T-cell (primary cell): Measurements from ENCODE around the gene ENTHD1. TPM values are rescaled to one million over a fixed set of nuclear protein-coding genes. Genes with fewer than 3 reads are reported as not detected.

Experiments used
- ATAC-seq, 4 experiments: fragments of 200-7000 bp in 3 of 4; fragments of 150-1000 bp in 1 of 4; cut with Tn5 transposase; replicated peaks in 1 of 4; 1 replicate in 3 of 4; 2 replicates in 1 of 4; pipeline ENCODE4 v1.10.0; 2021; ENCODE audit warnings: moderate library complexity in 3 of 4, mild to moderate bottlenecking in 2 of 4, moderate number of reproducible peaks in 1 of 4
- CTCF ChIA-PET, 2 donors: fragments of 300-600 bp; sonication (Branson Sonifier 250); formaldehyde crosslinking; loops; one replicate each; lab custom pipeline; 2022; ENCODE audit warnings: antibody characterized with exemption in 2 of 2; lab: Charles Lee
- POLR2A ChIA-PET, 2 donors: fragments of 300-600 bp; sonication (Branson Sonifier 250); formaldehyde crosslinking; loops; one replicate each; lab custom pipeline; 2022; ENCODE audit warnings: antibody characterized with exemption in 2 of 2; lab: Charles Lee
- DNase-seq, 35 experiments: peaks; one replicate each; pipeline versions ENCODE4 v3.0.0 to v3.0.0-alpha.2; 2013 to 2023
- H3K27ac ChIP-seq: one replicate; pipeline ENCODE4 v1.5.1; 2013; ENCODE audit warnings: low read length
- H3K27me3 ChIP-seq, 2 experiments: replicated peaks in 1 of 2; 1 replicate in 1 of 2; 2 replicates in 1 of 2; pipeline versions ENCODE4 v1.6.1 to v1.7.0; 2013; ENCODE audit warnings: low read length in 1 of 2, mixed read lengths in 1 of 2; ENCODE audit not compliant: control insufficient read depth in 2 of 2, insufficient read depth in 2 of 2; ENCODE audit errors: extremely low read depth in 1 of 2
- H3K36me3 ChIP-seq, 2 donors: 1 replicate in 1 of 2; 2 replicates in 1 of 2; pipeline versions ENCODE4 v1.6.1 to v1.7.0; 2013; ENCODE audit warnings: low read length in 1 of 2; ENCODE audit not compliant: control insufficient read depth in 2 of 2, insufficient read depth in 1 of 2; ENCODE audit errors: extremely low read depth in 1 of 2
- H3K4me1 ChIP-seq, 2 experiments: 1 replicate in 1 of 2; 2 replicates in 1 of 2; pipeline versions ENCODE4 v1.6.1 to v1.7.0; 2013; ENCODE audit warnings: low read length in 2 of 2, mixed read lengths in 1 of 2; ENCODE audit not compliant: insufficient read depth in 2 of 2, control insufficient read depth in 1 of 2; ENCODE audit errors: extremely low read depth in 1 of 2
- H3K4me3 ChIP-seq, 2 donors: 1 replicate in 1 of 2; 2 replicates in 1 of 2; pipeline versions ENCODE4 v1.5.1 to v1.7.0; 2013; ENCODE audit warnings: mild to moderate bottlenecking in 2 of 2, low read length in 1 of 2, moderate library complexity in 1 of 2; ENCODE audit not compliant: control insufficient read depth in 1 of 2; ENCODE audit errors: extremely low read depth in 1 of 2
- H3K9me3 ChIP-seq: 2 replicates; pipeline ENCODE4 v1.7.0; 2013
- H3K27ac Mint-ChIP-seq, 2 donors: one replicate each; pipeline ENCODE4 v1.8.0; 2020 to 2021; ENCODE audit warnings: mild to moderate bottlenecking in 2 of 2, mixed read lengths in 2 of 2
- H3K27me3 Mint-ChIP-seq, 2 donors: one replicate each; pipeline ENCODE4 v1.8.0; 2021 to 2022; ENCODE audit warnings: mixed read lengths in 2 of 2
- H3K36me3 Mint-ChIP-seq: one replicate; pipeline ENCODE4 v1.8.0; 2021; ENCODE audit warnings: mixed read lengths
- H3K4me1 Mint-ChIP-seq, 3 donors: one replicate each; pipeline ENCODE4 v1.8.0; 2020 to 2022; ENCODE audit warnings: mixed read lengths in 3 of 3, mild to moderate bottlenecking in 1 of 3
- H3K4me3 Mint-ChIP-seq, 3 donors: one replicate each; pipeline ENCODE4 v1.8.0; 2020 to 2022; ENCODE audit warnings: mild to moderate bottlenecking in 3 of 3, mixed read lengths in 3 of 3, moderate library complexity in 3 of 3
- H3K9me3 Mint-ChIP-seq, 3 donors: one replicate each; pipeline ENCODE4 v1.8.0; 2020 to 2022; ENCODE audit warnings: mixed read lengths in 3 of 3
- WGBS: methylation state at CpG from one replicate; pipeline ENCODE4 v1.1.5; 2013; ENCODE audit warnings: missing lambda C conversion rate; ENCODE audit not compliant: insufficient coverage; 5-methylcytosine and 5-hydroxymethylcytosine counted together
- total RNA-seq, 35 experiments: library from RNA in 6 of 35; stranded (reverse) in 6 of 35; fragments of 120-200 nt in 1 of 35; gene quantifications; one replicate each; pipeline versions ENCODE4 v1.2.1 to v1.2.4 and lab custom pipeline; 2013 to 2026

ENTHD1 gene
- total RNA-seq, 5 donors from 2014 or later (not counting 1 experiment from before 2014, with no cell fraction given) = 0.13 to 0.36 (median 0.20) TPM

DNA sequence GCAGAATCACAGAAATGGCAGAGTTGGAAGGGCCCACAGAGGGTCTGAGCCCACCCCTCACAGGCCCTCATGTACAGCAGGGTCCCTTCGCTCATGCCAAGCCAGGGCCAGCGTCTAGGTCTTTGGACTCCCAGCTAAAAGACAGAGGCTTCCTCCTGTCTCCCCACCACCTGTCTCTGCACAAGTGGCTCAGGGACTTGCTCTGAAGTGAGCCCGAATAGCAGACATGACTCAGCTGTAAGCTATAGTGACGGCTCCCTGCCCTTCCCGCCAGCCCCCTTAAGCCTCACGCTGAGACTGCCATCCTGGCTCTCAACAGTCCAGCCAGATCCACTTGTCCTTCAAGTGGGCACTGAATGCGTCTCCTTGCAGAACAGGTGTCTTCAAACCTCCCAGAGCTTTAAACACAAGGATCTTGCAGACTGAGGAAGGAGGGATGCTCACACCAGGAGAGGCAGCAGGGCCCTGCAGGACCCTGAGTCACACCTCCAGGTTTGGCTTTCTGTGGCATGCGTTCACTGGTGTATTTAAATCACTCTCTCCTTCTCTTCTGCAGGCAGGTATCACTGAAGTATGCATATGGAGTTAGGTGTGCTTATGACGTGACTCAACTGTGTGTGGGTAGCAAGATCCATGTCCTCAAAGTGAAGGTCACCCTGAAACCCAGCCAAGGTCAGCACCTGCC lies 168.1 kb downstream of the ENTHD1 start:
- CTCF ChIA-PET = interaction anchor here in 1 of 2 donors (0.6 kb wide), 1 partner anchor 10 kb away, joined by 3 read pairs; no protein-coding TSS in a partner anchor
- no peaks in the 10 kb centered on the region for H3K9me3 ChIP-seq
- H3K4me3 ChIP-seq = no peak overlapping the region
- ATAC-seq (no peak), DNase-seq (no peak)
- peaks cover 0 to 14% of the 10 kb centered on the region in 2 experiments for H3K27me3 ChIP-seq
- Mint-ChIP-seq H3K27ac (no peak overlapping the region), H3K36me3 (no peaks in the 10 kb centered on the region), H3K4me3 (no peak overlapping the region), H3K27me3 (peaks cover 0 to 3% of the 10 kb centered on the region in 2 donors), H3K4me1 (peaks cover 0 to 6% (median 0%) of the 10 kb centered on the region in 3 donors), H3K9me3 (no peaks in the 10 kb centered on the region)
- no peaks in the 10 kb centered on the region for H3K36me3 ChIP-seq
- WGBS = 87% methylated on average over 7 of the region's 9 CpGs
- POLR2A ChIA-PET = no interaction called here
- H3K4me1 ChIP-seq = no peaks in the 10 kb centered on the region
- no peak overlapping the region for H3K27ac ChIP-seq

DNA sequence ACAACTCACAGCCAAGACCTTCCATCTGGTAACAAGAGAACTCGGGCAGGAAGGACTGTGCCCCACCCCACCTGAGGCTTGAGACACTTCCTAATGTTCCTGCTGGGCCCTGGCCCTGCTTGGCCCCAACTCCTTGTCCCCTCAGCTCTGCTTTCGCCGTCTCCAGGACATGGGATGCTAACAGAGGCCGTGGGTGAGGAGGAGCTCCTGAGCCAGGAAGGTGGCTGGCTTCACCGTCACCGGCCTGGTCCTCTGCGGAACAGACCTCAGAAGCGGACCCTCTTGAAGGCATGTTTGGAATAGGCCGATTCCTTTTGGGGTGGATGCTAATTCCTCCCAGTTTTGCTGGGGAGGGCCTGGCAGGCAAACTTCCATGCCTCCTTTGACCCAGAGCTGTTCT lies 168.7 kb downstream of the ENTHD1 start:
- ChIA-PET POLR2A (no interaction called here), CTCF (interaction anchor here in 1 of 2 donors (0.6 kb wide), 1 partner anchor 11 kb away, joined by 3 read pairs; no protein-coding TSS in a partner anchor)
- Histone ChIP-seq H3K4me3 (no peak overlapping the region), H3K27ac (no peak overlapping the region), H3K9me3 (no peaks in the 10 kb centered on the region), H3K4me1 (no peaks in the 10 kb centered on the region), H3K27me3 (peaks cover 0 to 12% of the 10 kb centered on the region in 2 experiments), H3K36me3 (no peaks in the 10 kb centered on the region)
- Mint-ChIP-seq H3K27ac (no peak overlapping the region), H3K9me3 (no peaks in the 10 kb centered on the region), H3K27me3 (peaks cover 0 to 3% of the 10 kb centered on the region in 2 donors), H3K4me3 (no peak overlapping the region), H3K36me3 (no peaks in the 10 kb centered on the region), H3K4me1 (peaks cover 0 to 6% (median 0%) of the 10 kb centered on the region in 3 donors)
- DNase-seq (no peak), ATAC-seq (no peak)
- 96% methylated on average over 7 of the region's 9 CpGs for WGBS

DNA sequence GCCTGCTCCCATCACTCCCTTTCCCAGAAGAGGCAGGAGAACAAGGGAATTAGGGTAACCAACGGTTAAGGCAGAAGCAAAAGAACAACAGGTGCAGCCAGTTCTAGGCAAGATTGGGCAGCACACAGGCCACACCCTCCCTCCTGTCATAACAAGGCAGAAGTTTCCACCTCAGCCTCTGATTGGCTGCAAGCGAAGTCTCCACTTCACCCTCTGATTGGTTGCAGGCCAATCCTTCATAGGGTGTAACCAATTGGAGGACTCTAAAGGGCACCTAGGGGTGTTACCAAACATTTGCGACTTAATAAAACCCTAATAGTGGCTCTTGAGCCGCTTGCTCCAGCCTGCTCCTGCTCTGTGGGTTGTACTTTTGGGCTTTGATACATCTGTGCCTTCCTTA lies 169.2 kb downstream of the ENTHD1 start:
- Histone ChIP-seq H3K4me3 (no peak overlapping the region), H3K36me3 (no peaks in the 10 kb centered on the region), H3K27ac (no peak overlapping the region), H3K9me3 (no peaks in the 10 kb centered on the region), H3K27me3 (peaks cover 0 to 8% of the 10 kb centered on the region in 2 experiments), H3K4me1 (peaks cover 0 to 4% of the 10 kb centered on the region in 2 experiments)
- H3K27ac Mint-ChIP-seq = no peak overlapping the region
- WGBS = 100% methylated on average over 1 of the region's 4 CpGs
- no peak overlapping the region for H3K4me3 Mint-ChIP-seq
- H3K4me1 Mint-ChIP-seq = peaks cover 0 to 6% (median 0%) of the 10 kb centered on the region in 3 donors
- H3K36me3 Mint-ChIP-seq = no peaks in the 10 kb centered on the region
- POLR2A ChIA-PET = no interaction called here
- DNase-seq = no peak
- CTCF ChIA-PET = no interaction called here
- H3K27me3 Mint-ChIP-seq = peaks cover 0 to 3% of the 10 kb centered on the region in 2 donors
- no peak for ATAC-seq
- no peaks in the 10 kb centered on the region for H3K9me3 Mint-ChIP-seq

DNA sequence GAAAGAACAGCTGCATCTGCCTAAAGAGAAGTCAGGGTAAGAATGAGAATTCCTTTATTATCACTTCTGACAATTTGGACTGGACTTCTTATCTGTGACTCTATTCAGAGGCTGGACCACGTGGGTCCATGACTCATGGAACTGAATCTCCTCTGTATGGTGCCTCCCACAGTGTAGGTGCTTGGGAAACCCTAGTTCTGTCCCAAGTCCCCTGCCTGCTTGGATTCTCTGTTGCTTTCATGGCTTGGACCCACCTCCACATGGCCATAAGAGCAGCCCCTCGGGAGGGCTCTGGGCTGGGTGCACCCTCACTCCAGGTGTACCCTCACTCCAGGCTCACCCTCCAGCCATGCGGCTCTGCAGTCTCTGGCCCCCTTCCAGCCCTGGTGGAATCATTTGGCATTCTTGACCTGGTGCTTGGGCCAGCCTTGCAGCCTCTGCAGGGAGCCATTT lies 169.6 kb downstream of the ENTHD1 start:
- CTCF ChIA-PET = no interaction called here
- DNase-seq (no peak), ATAC-seq (no peak)
- 85% methylated on average over 3 of the region's 3 CpGs for WGBS
- H3K36me3 ChIP-seq = no peaks in the 10 kb centered on the region
- peaks cover 0 to 3% of the 10 kb centered on the region in 2 donors for H3K27me3 Mint-ChIP-seq
- POLR2A ChIA-PET = no interaction called here
- peaks cover 0 to 5% of the 10 kb centered on the region in 2 experiments for H3K27me3 ChIP-seq
- H3K4me3 ChIP-seq = no peak overlapping the region
- no peak overlapping the region for H3K27ac ChIP-seq
- H3K27ac Mint-ChIP-seq = no peak overlapping the region
- H3K4me1 ChIP-seq = peaks cover 0 to 5% of the 10 kb centered on the region in 2 experiments
- H3K9me3 Mint-ChIP-seq = no peaks in the 10 kb centered on the region
- H3K9me3 ChIP-seq = no peaks in the 10 kb centered on the region
- H3K4me1 Mint-ChIP-seq = peaks cover 0 to 9% (median 0%) of the 10 kb centered on the region in 3 donors
- H3K4me3 Mint-ChIP-seq = no peak overlapping the region
- no peaks in the 10 kb centered on the region for H3K36me3 Mint-ChIP-seq

DNA sequence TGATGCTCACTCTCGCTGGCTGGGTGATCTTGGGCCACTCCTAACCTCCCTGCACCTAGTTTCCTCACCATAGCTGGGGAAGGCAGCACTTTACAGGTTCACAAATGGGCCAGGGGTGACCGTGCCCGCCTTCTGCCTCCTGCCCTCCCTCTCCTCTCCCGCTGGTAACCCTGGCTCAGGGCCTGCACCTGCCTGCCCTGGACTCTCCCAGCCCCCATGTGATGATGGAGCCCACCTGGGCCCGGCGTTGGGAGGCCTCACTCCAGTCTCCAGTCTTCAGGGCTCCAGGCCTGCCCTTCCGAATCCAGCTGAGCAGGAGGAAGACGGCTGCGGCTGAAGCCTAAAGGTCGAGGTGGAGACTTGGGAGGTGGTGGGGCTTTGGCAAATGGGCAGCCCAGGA lies 170.1 kb downstream of the ENTHD1 start:
- H3K4me1 Mint-ChIP-seq = peaks cover 0 to 9% (median 0%) of the 10 kb centered on the region in 3 donors
- no peaks in the 10 kb centered on the region for H3K9me3 Mint-ChIP-seq
- H3K4me1 ChIP-seq = peaks cover 0 to 5% of the 10 kb centered on the region in 2 experiments
- no peak overlapping the region for H3K27ac Mint-ChIP-seq
- DNase-seq (no peak), ATAC-seq (no peak)
- H3K27me3 ChIP-seq = peaks cover 0 to 3% of the 10 kb centered on the region in 2 experiments
- no peak overlapping the region for H3K4me3 Mint-ChIP-seq
- no peaks in the 10 kb centered on the region for H3K36me3 ChIP-seq
- H3K36me3 Mint-ChIP-seq = no peaks in the 10 kb centered on the region
- ChIA-PET POLR2A (no interaction called here), CTCF (no interaction called here)
- no peak overlapping the region for H3K27ac ChIP-seq
- WGBS = 90% methylated on average over 10 of the region's 10 CpGs
- H3K9me3 ChIP-seq = no peaks in the 10 kb centered on the region
- H3K4me3 ChIP-seq = no peak overlapping the region
- peaks cover 0 to 3% of the 10 kb centered on the region in 2 donors for H3K27me3 Mint-ChIP-seq

DNA sequence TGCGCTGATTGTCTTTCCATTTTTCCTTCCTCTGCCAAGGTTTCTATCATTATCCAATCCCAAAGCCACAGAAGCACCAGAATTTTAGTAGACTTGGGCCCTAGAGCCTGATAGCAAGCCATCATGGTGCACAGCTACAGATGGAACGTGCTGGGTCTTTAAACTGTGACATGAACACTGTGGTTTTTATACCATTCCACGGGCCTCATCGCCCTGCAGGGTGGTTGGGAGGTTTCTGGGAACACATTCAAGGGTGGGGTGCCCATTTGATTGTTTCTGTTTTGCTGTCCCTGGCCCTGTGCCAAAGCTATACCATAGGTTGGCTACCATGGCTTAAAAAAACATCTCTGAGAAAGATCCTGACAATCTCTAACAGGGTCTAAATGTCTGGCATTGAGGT lies 171.1 kb downstream of the ENTHD1 start:
- H3K4me3 ChIP-seq = no peak overlapping the region
- 100% methylated on average over 1 of the region's 4 CpGs for WGBS
- H3K9me3 ChIP-seq = no peaks in the 10 kb centered on the region
- no peak overlapping the region for H3K27ac Mint-ChIP-seq
- no peaks in the 10 kb centered on the region for H3K36me3 Mint-ChIP-seq
- H3K4me3 Mint-ChIP-seq = no peak overlapping the region
- H3K36me3 ChIP-seq = no peaks in the 10 kb centered on the region
- peaks cover 0 to 9% (median 0%) of the 10 kb centered on the region in 3 donors for H3K4me1 Mint-ChIP-seq
- DNase-seq = no peak
- H3K9me3 Mint-ChIP-seq = no peaks in the 10 kb centered on the region
- H3K27ac ChIP-seq = no peak overlapping the region
- H3K4me1 ChIP-seq = peaks cover 0 to 5% of the 10 kb centered on the region in 2 experiments
- peaks cover 0 to 1% of the 10 kb centered on the region in 2 experiments for H3K27me3 ChIP-seq
- CTCF ChIA-PET = no interaction called here
- POLR2A ChIA-PET = no interaction called here
- H3K27me3 Mint-ChIP-seq = peaks cover 0 to 3% of the 10 kb centered on the region in 2 donors
- no peak for ATAC-seq
